ENCODE results near the gene TRIP4. TPM values are rescaled to one million over a fixed set of nuclear protein-coding genes. Genes with fewer than 3 reads are reported as not detected.

Gene TRIP4
- total and polyA plus RNA-seq, 4 donors, result 17.0 to 23.6 (median 23.0) TPM

DNA sequence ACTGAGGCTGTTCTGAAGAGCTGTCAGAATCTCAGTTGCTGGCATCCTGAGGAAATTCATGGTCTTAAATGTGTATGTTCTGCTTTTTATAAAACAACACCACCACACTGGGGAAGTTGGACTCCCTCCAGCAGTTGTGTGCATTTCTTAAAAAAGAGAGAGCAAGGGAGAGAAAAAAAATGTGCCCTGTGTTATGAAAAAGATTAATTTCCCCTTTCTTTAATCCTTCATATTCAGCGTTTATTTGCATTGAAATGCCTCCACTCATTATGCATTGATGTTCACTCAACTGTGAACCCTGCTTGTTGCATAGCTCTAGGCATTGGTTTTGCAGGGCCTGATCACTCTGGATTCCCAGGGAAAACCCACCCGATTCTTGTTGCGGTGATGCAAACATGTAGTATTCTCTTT is 68.3 kb downstream of the TRIP4 start:
- DNase-seq, result peak; percentile 57 to 86 (median 82)
- no peak for ATAC-seq (ENCODE audit: insufficient read depth, low FRiP score)
- Histone ChIP-seq H3K27ac (ENCODE audit: low read depth in 1 of 2, low read length in 1 of 2) (no peak overlapping the region), H3K4me3 (no peak overlapping the region), H3K9me3 (ENCODE audit: control insufficient read depth in 4 of 4, insufficient read depth in 3 of 4, low read length in 3 of 4) (no peaks in the 10 kb centered on the region), H3K9ac (ENCODE audit: insufficient read depth in 1 of 2, low read length in 2 of 2) (no peak overlapping the region), H3K27me3 (ENCODE audit: control insufficient read depth in 3 of 3, insufficient read depth in 3 of 3, low read length in 2 of 3) (no peaks in the 10 kb centered on the region), H3K4me1 (ENCODE audit: control insufficient read depth in 5 of 5, insufficient read depth in 5 of 5, low read length in 5 of 5) (peaks cover 0 to 33% (median 9%) of the 10 kb centered on the region in 5 donors), H3K36me3 (ENCODE audit: control insufficient read depth in 4 of 4, insufficient read depth in 4 of 4, low read length in 4 of 4) (peaks cover 0 to 6% (median 0%) of the 10 kb centered on the region in 4 donors)
- TF ChIP-seq, protein P1, sequence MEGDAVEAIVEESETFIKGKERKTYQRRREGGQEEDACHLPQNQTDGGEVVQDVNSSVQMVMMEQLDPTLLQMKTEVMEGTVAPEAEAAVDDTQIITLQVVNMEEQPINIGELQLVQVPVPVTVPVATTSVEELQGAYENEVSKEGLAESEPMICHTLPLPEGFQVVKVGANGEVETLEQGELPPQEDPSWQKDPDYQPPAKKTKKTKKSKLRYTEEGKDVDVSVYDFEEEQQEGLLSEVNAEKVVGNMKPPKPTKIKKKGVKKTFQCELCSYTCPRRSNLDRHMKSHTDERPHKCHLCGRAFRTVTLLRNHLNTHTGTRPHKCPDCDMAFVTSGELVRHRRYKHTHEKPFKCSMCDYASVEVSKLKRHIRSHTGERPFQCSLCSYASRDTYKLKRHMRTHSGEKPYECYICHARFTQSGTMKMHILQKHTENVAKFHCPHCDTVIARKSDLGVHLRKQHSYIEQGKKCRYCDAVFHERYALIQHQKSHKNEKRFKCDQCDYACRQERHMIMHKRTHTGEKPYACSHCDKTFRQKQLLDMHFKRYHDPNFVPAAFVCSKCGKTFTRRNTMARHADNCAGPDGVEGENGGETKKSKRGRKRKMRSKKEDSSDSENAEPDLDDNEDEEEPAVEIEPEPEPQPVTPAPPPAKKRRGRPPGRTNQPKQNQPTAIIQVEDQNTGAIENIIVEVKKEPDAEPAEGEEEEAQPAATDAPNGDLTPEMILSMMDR (IDR thresholded peaks at IDR 0.05; ENCODE audit: control extremely low read depth, extremely low read depth), result no peak
- WGBS, 2 donors, result 30 to 50% methylated on average over 3 of the region's 3 CpGs

DNA sequence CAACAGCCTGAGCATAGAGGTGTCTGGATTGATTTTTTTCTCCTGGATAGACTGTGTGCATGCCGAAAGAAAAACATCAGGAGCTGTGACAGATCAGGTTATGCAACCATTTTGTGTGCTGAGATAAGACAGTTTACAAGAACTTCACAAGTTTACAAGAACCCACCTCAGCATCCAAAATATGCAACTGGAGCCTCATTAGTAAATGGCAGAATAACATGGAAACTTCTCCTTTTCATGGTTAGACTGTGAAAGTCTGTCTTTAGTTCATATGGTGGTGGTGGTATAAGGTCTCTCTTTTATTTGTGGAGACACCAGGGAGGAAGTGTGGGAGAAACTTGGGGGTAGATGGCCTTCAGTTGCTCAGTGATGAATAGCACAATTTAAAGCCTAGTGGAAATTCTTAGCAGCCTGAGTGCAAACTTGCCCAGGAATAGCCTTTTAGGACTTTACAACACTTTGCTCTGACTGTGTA is 69.0 kb downstream of the TRIP4 start:
- Histone ChIP-seq H3K4me3 (no peak overlapping the region), H3K27ac (ENCODE audit: low read depth in 1 of 2, low read length in 1 of 2) (no peak overlapping the region)
- 18 to 38% methylated on average over 1 of the region's 1 CpG for WGBS, 2 donors

DNA sequence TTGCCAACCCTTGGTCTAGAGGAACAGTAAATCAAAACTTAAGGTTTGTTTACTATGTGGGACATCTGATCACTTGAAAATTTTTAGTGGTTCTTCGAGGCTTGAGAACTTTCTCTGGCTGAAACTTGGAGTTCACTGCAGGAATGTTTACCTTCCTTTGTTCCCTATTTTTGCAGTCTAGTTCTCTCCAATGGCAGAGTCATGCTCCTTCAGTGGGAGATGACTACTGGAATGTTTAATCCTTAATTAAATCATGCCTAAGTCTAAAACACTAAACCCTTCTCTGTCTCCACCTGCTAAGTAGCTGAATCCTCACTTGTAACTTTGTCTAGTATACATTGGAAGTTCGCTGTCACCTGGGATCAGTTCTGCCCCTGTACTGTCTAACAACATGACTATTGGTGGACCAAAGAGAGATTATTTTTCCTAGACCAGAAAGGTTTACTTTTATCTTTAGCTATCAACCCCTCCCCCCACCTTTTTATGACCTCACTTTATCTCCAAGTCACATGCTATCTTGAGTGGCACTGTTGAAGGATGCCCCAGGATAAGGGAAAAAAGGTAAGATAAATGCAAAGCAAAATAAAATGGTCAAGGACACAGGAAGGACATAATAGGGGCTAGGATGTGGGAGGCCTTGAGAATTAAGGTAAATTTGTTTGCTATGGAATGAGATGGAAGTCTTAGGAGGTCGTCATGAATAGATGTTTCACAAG is 71.6 kb downstream of the TRIP4 start:
- 60 to 64% methylated on average over 3 of the region's 3 CpGs for WGBS, 2 donors
- ATAC-seq (ENCODE audit: insufficient read depth, low FRiP score), result no peak
- H3K4me3 ChIP-seq, result no peak overlapping the region
- H3K27me3 ChIP-seq (ENCODE audit: control insufficient read depth in 3 of 3, insufficient read depth in 3 of 3, low read length in 2 of 3), result no peaks in the 10 kb centered on the region
- H3K4me1 ChIP-seq (ENCODE audit: control insufficient read depth in 5 of 5, insufficient read depth in 5 of 5, low read length in 5 of 5), result peaks cover 5 to 53% (median 16%) of the 10 kb centered on the region in 5 donors
- H3K9ac ChIP-seq (ENCODE audit: insufficient read depth in 1 of 2, low read length in 2 of 2), result no peak overlapping the region
- peaks cover 0 to 6% (median 0%) of the 10 kb centered on the region in 4 donors for H3K36me3 ChIP-seq (ENCODE audit: control insufficient read depth in 4 of 4, insufficient read depth in 4 of 4, low read length in 4 of 4)
- TF ChIP-seq, protein P1 (IDR thresholded peaks at IDR 0.05; ENCODE audit: control extremely low read depth, extremely low read depth), result no peak
- no peak for DNase-seq
- no peak overlapping the region for H3K27ac ChIP-seq (ENCODE audit: low read depth in 1 of 2, low read length in 1 of 2)
- no peaks in the 10 kb centered on the region for H3K9me3 ChIP-seq (ENCODE audit: control insufficient read depth in 4 of 4, insufficient read depth in 3 of 4, low read length in 3 of 4)

More for the DNA sequence above, 69.0 kb downstream of the TRIP4 start:
- H3K36me3 ChIP-seq (ENCODE audit: control insufficient read depth in 4 of 4, insufficient read depth in 4 of 4, low read length in 4 of 4), result peaks cover 0 to 6% (median 0%) of the 10 kb centered on the region in 4 donors
- no peaks in the 10 kb centered on the region for H3K9me3 ChIP-seq (ENCODE audit: control insufficient read depth in 4 of 4, insufficient read depth in 3 of 4, low read length in 3 of 4)
- H3K9ac ChIP-seq (ENCODE audit: insufficient read depth in 1 of 2, low read length in 2 of 2), result no peak overlapping the region
- H3K27me3 ChIP-seq (ENCODE audit: control insufficient read depth in 3 of 3, insufficient read depth in 3 of 3, low read length in 2 of 3), result no peaks in the 10 kb centered on the region
- peaks cover 0 to 34% (median 11%) of the 10 kb centered on the region in 5 donors for H3K4me1 ChIP-seq (ENCODE audit: control insufficient read depth in 5 of 5, insufficient read depth in 5 of 5, low read length in 5 of 5)
- ATAC-seq (ENCODE audit: insufficient read depth, low FRiP score) (no peak), DNase-seq (no peak)
- TF ChIP-seq, protein P1 (IDR thresholded peaks at IDR 0.05; ENCODE audit: control extremely low read depth, extremely low read depth), result no peak
